ENCODE measurements around the gene FOXP2. TPM values are rescaled to one million over a fixed set of nuclear protein-coding genes. Genes with fewer than 3 reads are reported as not detected.

Gene FOXP2
- total and polyA plus RNA-seq, 10 of the 15 experiments (the other 5 are each of a cell fraction or from before 2014, with no cell fraction given) = 0.99 to 2.5 (median 1.8) TPM

- TF ChIP-seq E4F1 (IDR thresholded peaks at IDR 0.05; ENCODE audit: borderline replicate concordance, partially characterized antibody) (no peak), ZNF384 (IDR thresholded peaks at IDR 0.05; ENCODE audit: borderline replicate concordance, low read depth, low read length) (peak; percentile 41; the same call in 1 of the 2 replicates), RB1 (IDR thresholded peaks at IDR 0.05; ENCODE audit: borderline replicate concordance) (no peak), SIN3A (IDR thresholded peaks at IDR 0.05; ENCODE audit: low read depth, low read length) (no peak)
These were observed 1.7 kb downstream of the FOXP2 start (continued) for GRCh38 chr7:114416129-114416990.

- 0% methylated on average over 1 of the region's 1 CpG for WGBS (ENCODE audit: insufficient coverage, insufficient replicate concordance, low lambda C conversion rate, missing lambda C conversion rate)
- no peaks in the 10 kb centered on the region for H3K4me1 ChIP-seq (ENCODE audit: control insufficient read depth, insufficient read depth, low read length)
- POLR2A ChIA-PET = no interaction called here
- in situ Hi-C loops (cut with MboI) (no loop called here), intact Hi-C loops (cut with micrococcal nuclease; ENCODE audit: unreplicated experiment) (loop anchor here (2.0 kb wide), 1 partner anchor 246 kb away; no protein-coding TSS in a partner anchor)
- H3K36me3 ChIP-seq (ENCODE audit: control insufficient read depth in 2 of 2, insufficient read depth in 2 of 2, low read length in 1 of 2) = no peaks in the 10 kb centered on the region
- no peaks in the 10 kb centered on the region for H3K79me2 ChIP-seq (ENCODE audit: control insufficient read depth, insufficient read depth, low read length)
- H4K20me1 ChIP-seq (ENCODE audit: control insufficient read depth, insufficient read depth) = no peaks in the 10 kb centered on the region
- H3K4me2 ChIP-seq (ENCODE audit: control insufficient read depth, insufficient read depth) = no peak overlapping the region
- SMC1A ChIA-PET (ENCODE audit: uncharacterized antibody, unreplicated experiment) = no interaction called here
- no peaks in the 10 kb centered on the region for H3K9me3 ChIP-seq (replicated peaks; ENCODE audit: control insufficient read depth, insufficient read depth, low read length)
- no peaks in the 10 kb centered on the region; a peak in 2 of 4 replicates for H3K27me3 ChIP-seq (replicated peaks in 1 of 2; ENCODE audit: control insufficient read depth in 2 of 2, insufficient read depth in 2 of 2, low read length in 1 of 2)
- H3K27ac ChIP-seq (ENCODE audit: control insufficient read depth, insufficient read depth) = no peak overlapping the region
- H3K4me3 ChIP-seq = no peak overlapping the region
- no peak overlapping the region for H3K9ac ChIP-seq (ENCODE audit: control insufficient read depth, insufficient read depth, low read length)
- peak; percentile 36 for ATAC-seq
- no peak overlapping the region for H2AFZ ChIP-seq (ENCODE audit: control insufficient read depth, low read depth, low read length)
- FAIRE-seq = no peak
- DNase-seq (ENCODE audit: low read depth, low spot score) = no peak
- RAD21 ChIA-PET (ENCODE audit: unreplicated experiment) = interaction anchor here (0.9 kb wide), 1 partner anchor 17 kb away, joined by 3 read pairs; no protein-coding TSS in a partner anchor
- CTCF ChIA-PET = interaction anchor here (0.5 to 2.5 kb wide), 2 partner anchors 10 to 108 kb away, joined by 4 to 13 read pairs; no protein-coding TSS in a partner anchor
- BruUV-seq (replicated peaks) = no TSS peak
- TF ChIP-seq ZBTB33 (IDR thresholded peaks at IDR 0.05) = no peak
- no peak for TF ChIP-seq TAF1 (IDR thresholded peaks at IDR 0.05; ENCODE audit: borderline replicate concordance, low read depth, low read length)
- no peak for TF ChIP-seq POU2F2 (IDR thresholded peaks at IDR 0.05; ENCODE audit: borderline replicate concordance, low read depth, low read length)
- TF ChIP-seq WRNIP1 (IDR thresholded peaks at IDR 0.05; ENCODE audit: borderline replicate concordance, low read depth, low read length) = no peak
- TF ChIP-seq ZZZ3 (IDR thresholded peaks at IDR 0.05; ENCODE audit: control insufficient read depth, insufficient read length, low read depth) = no peak
- TF ChIP-seq SKIL (IDR thresholded peaks at IDR 0.05; ENCODE audit: low read depth, poor library complexity, severe bottlenecking) = no peak
- TF ChIP-seq MTA2 (IDR thresholded peaks at IDR 0.05; ENCODE audit: low read depth) = no peak
- TF ChIP-seq NFYA (IDR thresholded peaks at IDR 0.05; ENCODE audit: borderline replicate concordance, low read depth, low read length) = no peak
- no peak for TF ChIP-seq HSF1 (IDR thresholded peaks at IDR 0.05; ENCODE audit: low read depth, low read length)
These were observed 2.7 kb downstream of the FOXP2 start for GRCh38 chr7:114417290-114417689.

All from GM12878 (cell line).